COLO668 (cell line): ENCODE measurements around the gene ZNF385C.

Experiments used
- DNase-seq: peaks from one replicate; lab custom pipeline; 2025; ENCODE audit not compliant: unreplicated experiment; lab: John Stamatoyannopoulos, UW

ZNF385C gene

GRCh38 chr17:42078396-42079043, 19.8 kb downstream of the ZNF385C start:
- DNase-seq: no peak

DNA sequence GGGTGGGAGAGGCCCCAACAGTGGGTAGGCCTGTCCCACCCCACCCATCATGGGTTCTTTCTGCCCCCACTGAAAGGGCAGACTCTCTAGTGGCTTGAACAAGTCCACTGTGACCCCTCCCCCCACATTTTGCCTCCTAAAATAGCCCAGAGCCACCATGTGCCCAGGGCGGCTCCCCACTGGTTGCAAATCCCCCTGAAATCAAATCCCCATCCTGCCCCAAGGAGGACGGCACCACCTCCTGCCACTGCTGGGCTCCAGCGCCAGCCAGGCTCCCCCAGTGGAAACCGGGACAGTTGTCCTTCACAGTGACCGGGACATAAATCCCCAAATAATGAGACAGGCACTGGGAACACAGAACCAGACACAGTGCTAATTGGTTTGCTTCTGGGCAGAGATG, 20.5 kb downstream of the ZNF385C start:
- no peak for DNase-seq

DNA sequence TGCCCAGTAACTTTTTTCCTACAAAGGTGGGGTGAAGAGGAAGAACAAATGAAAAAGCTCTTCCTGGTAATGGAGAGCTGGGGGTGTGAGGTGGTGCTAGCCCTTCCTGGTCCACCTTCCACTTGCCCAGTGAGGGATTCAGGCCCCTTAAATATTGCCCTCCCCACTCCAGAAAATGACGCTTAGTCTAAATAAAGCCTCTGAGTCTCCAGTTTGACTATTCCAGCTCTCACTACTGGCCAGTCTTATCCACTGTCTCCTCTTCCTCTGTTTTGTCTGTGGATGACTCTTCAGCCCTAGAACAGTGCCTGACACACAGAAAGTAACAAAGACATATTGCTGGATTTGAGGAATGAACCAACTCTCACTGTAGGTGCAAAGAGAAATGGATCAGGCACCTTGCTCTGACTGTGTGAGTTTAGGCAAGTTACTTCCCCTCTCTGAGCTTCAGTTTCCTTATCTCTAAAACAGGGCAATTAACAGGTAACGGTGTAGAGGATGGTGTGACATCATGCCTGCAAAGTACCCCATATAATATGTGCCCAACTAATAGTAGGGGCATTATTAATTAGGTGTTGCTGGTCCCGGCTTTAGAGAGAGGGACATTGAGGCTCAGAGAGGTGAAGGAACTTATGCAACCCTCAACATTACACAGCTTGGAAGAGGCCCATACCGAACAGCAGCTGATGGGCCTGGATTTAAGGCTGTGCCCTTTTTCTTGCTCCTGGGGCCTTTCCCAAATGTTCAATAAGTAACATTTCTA, 21.3 kb downstream of the ZNF385C start:
- DNase-seq: no peak

GRCh38 chr17:42075789-42076188, 22.5 kb downstream of the ZNF385C start:
- DNase-seq: no peak

DNA sequence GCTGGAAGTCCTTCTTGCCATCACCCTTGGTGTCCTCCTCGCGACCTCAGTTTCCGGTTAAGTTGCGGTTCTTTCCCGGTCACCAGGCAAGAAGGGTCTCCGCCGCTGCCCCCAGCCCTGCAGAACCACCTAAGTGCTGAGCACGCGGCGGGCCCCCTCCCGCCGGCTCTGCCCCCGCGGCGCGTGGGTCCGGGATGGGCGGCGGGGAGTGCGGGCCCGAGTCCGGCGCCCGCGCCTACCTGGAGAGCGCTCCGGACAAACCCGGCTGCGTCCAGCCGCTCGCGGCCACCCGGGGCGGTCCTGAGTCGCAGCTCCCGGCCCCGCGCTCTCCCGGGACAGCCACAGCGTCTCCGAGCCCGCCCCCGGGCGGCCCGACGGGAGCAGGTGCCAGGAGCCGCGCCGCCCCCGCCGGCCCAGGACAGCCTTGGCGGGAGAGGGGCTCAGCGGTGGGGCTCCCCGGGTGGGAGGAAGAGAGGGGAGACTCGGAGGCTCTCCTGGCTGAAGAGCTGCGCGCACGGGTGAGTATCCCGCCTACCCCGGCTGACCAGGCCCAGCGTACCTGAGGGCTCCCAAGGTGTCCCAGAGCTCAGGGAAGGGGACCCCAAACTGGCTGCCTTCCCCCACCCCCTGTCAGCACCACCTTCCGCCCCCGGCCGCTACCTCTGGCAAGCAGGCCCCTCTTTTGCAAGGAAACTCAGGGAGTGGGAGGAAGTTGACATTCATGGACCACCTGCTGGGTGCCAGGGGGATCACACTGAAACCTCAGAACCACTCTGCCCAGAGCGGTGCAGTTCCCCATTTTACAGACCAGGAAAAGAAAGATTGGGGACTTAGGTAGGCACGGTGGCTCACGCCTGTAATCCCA, 25.7 kb downstream of the ZNF385C start:
- DNase-seq: no peak

DNA sequence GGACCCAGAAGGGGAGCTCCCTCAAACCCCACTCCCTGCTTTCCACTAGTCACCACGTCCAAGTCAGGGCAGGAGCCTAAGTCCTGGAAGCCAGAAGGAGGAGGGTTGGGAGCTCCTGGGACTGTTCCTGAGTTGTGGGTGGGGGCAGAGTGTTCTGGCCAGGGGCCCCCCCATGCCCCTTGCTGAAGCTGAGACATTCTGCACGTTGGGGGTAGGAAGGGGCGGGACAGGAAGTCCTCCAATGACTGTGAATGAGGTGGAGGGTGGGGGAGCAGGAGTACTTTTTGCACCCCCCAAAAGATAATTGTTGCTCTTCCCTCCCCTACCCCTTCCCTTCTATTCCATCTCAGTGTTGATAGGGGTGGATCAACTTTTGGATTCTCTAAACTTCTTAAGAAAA, 26.5 kb downstream of the ZNF385C start:
- no peak for DNase-seq

DNA sequence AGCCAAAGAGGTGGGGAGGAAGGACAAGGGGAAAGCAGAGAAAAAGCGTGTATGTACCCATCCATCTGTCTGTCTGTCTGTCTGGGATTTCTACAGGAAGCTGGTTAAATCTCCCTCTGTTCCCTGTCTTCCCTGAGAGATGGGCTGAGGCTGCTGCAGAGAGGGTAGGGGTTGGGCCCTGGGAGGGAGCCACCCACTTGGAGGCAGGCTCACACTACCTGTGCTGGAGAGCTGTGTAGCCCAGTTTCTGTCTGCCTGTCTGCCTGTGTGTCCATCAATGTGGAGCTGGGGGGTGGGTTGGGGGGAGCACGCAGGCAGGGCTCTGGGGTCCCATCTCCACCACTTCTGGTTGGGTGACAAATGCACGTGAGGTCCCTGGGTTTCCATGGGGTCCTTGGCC, 29.3 kb downstream of the ZNF385C start:
- DNase-seq: no peak

- DNase-seq: peak; percentile 39
These were observed 30.7 kb downstream of the ZNF385C start for GRCh38 chr17:42067371-42068091.

DNA sequence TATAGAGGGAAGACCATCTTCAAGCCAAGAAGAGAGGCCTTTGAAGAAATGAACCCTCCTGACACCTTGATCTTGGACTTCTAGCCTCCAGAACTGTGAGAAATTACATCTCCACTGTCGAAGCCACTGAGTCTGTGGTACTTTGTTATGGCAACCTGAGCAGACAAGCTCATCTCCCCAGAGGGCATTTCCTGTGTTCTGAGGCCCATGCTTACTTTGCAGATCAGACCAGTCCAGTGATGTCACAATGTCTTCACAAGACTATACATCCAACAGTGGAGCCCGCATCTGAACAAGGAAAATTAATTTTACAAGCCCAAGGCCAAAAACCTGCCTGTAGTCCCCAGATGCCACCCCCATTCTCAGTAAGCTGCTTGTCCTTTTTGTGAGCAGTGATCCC, 33.1 kb downstream of the ZNF385C start:
- DNase-seq: no peak

GRCh38 chr17:42062681-42063080, 35.6 kb downstream of the ZNF385C start:
- DNase-seq: no peak

DNA sequence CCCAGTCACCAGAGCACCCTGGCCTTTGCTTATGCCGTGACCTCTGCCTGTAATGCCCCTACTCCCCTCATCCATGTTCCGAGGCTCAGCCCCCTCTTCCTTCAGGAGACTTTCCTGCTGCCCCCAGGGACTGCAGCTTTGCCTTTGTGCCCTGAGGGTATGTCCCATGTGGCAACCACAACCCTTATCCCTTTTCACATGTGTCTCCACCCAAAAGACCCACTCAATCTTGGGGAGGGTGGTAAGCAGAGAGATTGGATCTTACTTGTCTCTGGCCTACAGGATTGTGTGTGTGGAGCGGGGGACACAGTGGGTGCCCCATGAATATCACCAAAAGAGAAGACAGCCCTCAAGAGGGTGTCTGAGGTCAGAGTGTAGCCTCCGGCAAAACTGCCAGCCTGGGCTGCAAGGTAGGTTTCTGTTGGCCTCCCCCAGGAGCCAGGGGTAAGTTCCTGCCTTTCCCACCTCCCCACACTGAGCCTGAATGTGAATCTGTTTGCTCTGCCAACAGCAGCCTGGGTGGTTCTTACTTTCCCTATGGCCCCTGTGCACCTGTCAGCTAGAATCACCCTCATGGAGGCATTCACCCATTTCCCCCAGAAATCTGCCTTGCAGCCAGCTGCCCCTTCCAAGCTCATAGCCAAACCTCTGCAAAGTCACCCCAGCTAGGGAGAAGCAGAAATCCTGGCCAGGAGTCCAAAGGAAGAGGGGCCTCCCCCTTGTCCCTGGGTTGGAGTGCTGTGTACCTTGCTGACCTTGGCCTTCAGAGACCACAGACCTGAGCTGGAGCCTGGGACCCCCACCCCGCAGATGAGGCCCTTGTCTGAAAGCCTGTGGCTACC, 36.4 kb downstream of the ZNF385C start:
- DNase-seq: no peak

GRCh38 chr17:42060231-42060630, 38.0 kb downstream of the ZNF385C start:
- no peak for DNase-seq

GRCh38 chr17:42059815-42060214, 38.5 kb downstream of the ZNF385C start:
- DNase-seq: no peak

GRCh38 chr17:42058063-42058462, 40.2 kb downstream of the ZNF385C start:
- no peak for DNase-seq

- no peak for DNase-seq
These were observed 41.6 kb downstream of the ZNF385C start for GRCh38 chr17:42056635-42057034.

GRCh38 chr17:42055496-42055895, 42.8 kb downstream of the ZNF385C start:
- DNase-seq: no peak

DNA sequence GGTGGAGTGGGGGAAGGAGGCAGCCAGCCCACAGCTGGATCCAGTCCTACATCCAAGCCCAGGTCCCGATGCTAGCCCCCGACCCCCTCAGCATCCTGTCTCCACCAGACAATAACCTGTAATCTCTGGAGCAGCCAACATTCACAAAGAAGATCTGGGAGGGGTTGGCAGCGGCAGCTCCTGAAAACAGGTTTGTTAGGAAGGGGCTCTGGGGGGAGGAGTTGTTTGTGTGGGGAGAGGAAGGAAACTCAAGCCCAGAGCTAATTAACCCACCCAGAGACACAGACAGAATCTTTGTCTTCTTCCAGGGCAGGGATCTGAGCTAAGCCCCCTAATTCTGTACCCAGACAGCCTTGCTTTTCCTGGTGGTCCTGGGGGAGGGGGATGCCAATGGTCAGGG, 43.2 kb downstream of the ZNF385C start:
- DNase-seq: no peak

DNA sequence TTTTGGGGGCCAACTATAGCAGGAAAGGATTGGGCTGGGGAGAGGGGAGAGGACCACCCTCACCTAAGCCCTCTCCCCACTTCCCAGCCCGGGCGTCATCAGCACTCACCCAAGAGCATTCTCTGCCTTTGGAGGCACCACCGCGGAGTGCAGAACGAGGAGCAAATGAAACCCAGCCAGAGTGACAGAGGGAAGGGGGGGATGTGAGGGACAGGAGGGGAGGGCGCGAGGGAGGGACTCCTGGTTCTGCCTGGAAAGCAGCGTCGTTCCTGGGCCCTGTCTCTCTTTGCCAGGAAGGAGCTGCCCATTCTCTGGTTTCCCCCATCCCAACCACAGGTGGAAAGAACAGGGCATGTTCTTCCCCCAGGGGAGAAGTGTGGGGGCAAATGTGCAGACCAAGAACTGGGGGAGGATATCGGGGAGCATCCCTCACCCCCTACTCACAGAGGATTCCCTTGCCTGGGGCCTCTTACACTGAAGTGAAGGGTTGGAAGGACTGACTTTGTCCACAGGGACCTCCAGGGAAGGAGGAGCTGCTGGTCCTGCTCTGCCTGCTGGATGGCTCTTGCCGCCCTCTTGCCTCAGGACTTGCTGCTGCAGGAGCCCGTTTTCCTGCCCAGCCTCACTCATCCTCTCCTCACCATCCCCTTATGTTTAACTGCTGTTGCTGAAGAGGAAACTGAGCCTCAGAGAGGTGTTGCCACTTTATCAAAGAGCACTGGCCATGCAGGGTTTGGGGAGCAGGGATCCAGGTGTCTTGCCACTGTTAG, 44.4 kb downstream of the ZNF385C start:
- DNase-seq: no peak

DNA sequence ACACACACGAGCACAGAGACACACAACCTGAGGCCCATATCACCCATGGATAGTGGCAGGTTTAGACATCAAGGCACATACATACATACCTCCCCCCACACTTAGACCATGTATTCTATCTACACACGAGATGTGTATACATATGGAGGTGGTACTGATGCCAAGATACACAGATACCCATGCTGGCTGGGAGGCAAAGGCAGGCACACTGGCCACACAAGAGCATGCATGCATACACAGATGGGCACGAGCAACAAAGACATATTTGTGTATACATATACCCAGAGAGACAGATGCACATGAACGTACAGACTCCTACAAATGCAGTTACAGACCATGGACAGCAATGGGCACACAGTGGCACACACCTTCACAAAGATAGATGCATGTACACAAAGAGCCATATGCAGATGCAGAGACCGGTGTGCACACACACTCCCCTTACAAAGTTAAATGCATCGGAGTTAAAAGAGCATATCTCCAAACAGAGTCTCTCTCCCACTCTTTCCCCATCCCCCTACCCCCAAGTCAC, 45.9 kb downstream of the ZNF385C start:
- DNase-seq: no peak
